Activated naive CD4-positive, alpha-beta T cell treated with anti-CD3 and anti-CD28 coated beads for 36 hours (primary cell): Measurements from ENCODE around the gene MAGI2. TPM values are rescaled to one million over a fixed set of nuclear protein-coding genes. Genes with fewer than 3 reads are reported as not detected.

Experiments used
- CTCF ChIA-PET: fragments of 350-600 bp; sonication (Branson Sonifier 250); formaldehyde crosslinking; loops from one replicate; lab custom pipeline; 2021; ENCODE audit warnings: antibody characterized with exemption; lab: Charles Lee
- DNase-seq: peaks from one replicate; pipeline ENCODE4 v3.0.0-alpha.2; 2020
- H3K27ac Mint-ChIP-seq: one replicate; pipeline ENCODE4 v1.8.0; 2021; ENCODE audit warnings: mild to moderate bottlenecking, mixed read lengths
- H3K27me3 Mint-ChIP-seq: one replicate; pipeline ENCODE4 v1.8.0; 2021; ENCODE audit warnings: low read depth, mixed read lengths
- H3K36me3 Mint-ChIP-seq: one replicate; pipeline ENCODE4 v1.8.0; 2021; ENCODE audit warnings: low read depth, mixed read lengths
- H3K4me1 Mint-ChIP-seq: one replicate; pipeline ENCODE4 v1.8.0; 2021; ENCODE audit warnings: low read depth, mixed read lengths
- H3K4me3 Mint-ChIP-seq: one replicate; pipeline ENCODE4 v1.8.0; 2021; ENCODE audit warnings: mild to moderate bottlenecking, moderate library complexity, mixed read lengths
- H3K9me3 Mint-ChIP-seq: one replicate; pipeline ENCODE4 v1.8.0; 2021; ENCODE audit warnings: mixed read lengths
- intact Hi-C: fragments of 100-400 bp; cut with micrococcal nuclease; formaldehyde crosslinking; loops from one replicate; pipeline ENCODE4 v1.15.1; 2023
- total RNA-seq, 2 experiments: library from RNA; stranded (reverse); gene quantifications; one replicate each; pipeline ENCODE4 v1.2.3, GENCODE V29; 2021

MAGI2 gene
- total RNA-seq, 2 experiments from 2014 or later = 0.07 to 0.19 TPM

- Mint-ChIP-seq H3K9me3 (no peaks in the 10 kb centered on the region), H3K4me1 (peaks cover 1% of the 10 kb centered on the region), H3K4me3 (no peak overlapping the region), H3K36me3 (no peaks in the 10 kb centered on the region), H3K27me3 (peaks cover 6% of the 10 kb centered on the region), H3K27ac (no peak overlapping the region)
- no peak for DNase-seq
- intact Hi-C loops = no loop called here
- CTCF ChIA-PET = no interaction called here
Measured at GRCh38 chr7:78768859-78769258, 684.6 kb downstream of the MAGI2 start.

DNA sequence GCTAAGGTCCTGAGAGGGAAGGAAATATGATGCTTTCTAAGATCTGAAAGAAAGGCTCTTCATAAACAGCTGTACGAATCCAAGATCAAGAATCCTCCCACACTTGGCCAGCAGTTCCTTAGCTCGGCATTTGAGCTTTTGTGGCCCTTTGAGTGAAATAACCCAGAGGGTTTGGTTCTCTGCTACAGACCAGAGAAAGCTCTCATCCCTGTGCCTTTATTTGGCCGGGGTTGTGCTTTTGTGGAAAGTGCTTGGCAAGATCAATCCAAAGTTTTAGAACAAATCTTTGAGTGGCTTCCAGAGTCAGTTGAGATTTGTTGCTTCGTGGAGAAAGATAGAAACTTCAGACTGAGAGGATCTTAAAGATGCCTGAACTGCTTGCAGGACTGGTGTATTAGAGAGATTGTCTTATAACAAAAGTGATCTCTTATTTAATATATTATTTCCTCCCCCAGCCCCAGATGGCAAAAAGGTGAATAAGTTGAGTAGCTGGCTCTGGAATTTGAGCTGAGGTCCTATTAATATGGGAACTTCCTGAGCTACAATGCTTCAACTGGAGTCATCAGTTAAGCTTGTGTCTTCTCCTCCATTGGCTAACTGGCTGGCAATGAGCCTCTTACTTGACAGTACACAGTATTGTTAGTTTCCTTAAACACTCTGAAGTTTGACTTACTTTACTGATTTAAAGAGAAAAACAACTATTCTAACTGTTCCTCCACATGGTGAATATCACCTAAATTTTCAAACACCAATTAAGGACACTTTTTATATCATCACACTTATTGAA, 687.3 kb downstream of the MAGI2 start:
- DNase-seq = no peak
- intact Hi-C loops = no loop called here
- Mint-ChIP-seq H3K27ac (no peak overlapping the region), H3K9me3 (no peaks in the 10 kb centered on the region), H3K36me3 (no peaks in the 10 kb centered on the region), H3K27me3 (peaks cover 2% of the 10 kb centered on the region), H3K4me1 (peaks cover 1% of the 10 kb centered on the region), H3K4me3 (no peak overlapping the region)
- CTCF ChIA-PET = no interaction called here

- Mint-ChIP-seq H3K27ac (no peak overlapping the region), H3K27me3 (no peaks in the 10 kb centered on the region), H3K9me3 (no peaks in the 10 kb centered on the region), H3K4me3 (no peak overlapping the region), H3K4me1 (no peaks in the 10 kb centered on the region), H3K36me3 (no peaks in the 10 kb centered on the region)
- intact Hi-C loops = no loop called here
- CTCF ChIA-PET = interaction anchor here (1.2 kb wide), 1 partner anchor 20 kb away, joined by 3 read pairs; no protein-coding TSS in a partner anchor
- DNase-seq = no peak
Measured at GRCh38 chr7:78764571-78764970, 688.9 kb downstream of the MAGI2 start.

DNA sequence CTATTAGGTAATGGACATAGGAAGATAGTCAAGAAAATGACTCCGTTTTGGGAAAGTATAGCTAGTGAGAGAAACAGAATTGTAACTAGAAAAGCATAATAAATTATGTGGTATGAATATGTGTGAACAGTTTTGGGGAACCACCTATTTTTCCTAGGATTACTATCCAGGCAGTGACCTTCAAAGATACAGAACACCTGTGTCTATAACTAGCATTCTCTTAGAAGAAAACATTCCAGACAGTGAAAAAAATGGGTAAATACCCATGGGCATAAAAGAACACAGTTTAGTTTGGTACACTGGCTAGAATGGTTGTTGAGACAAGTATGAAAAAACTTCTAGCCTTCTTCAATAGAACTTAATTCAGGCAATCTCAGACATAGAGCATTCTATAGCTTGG, 690.8 kb downstream of the MAGI2 start:
- Mint-ChIP-seq H3K27me3 (no peaks in the 10 kb centered on the region), H3K4me3 (no peak overlapping the region), H3K36me3 (no peaks in the 10 kb centered on the region), H3K27ac (no peak overlapping the region), H3K9me3 (no peaks in the 10 kb centered on the region), H3K4me1 (no peaks in the 10 kb centered on the region)
- no peak for DNase-seq
- CTCF ChIA-PET = no interaction called here
- intact Hi-C loops = no loop called here

- no peaks in the 10 kb centered on the region for H3K9me3 Mint-ChIP-seq
- no peak overlapping the region for H3K4me3 Mint-ChIP-seq
- no peaks in the 10 kb centered on the region for H3K27me3 Mint-ChIP-seq
- intact Hi-C loops = no loop called here
- no peak for DNase-seq
- CTCF ChIA-PET = no interaction called here
- no peaks in the 10 kb centered on the region for H3K4me1 Mint-ChIP-seq
- H3K36me3 Mint-ChIP-seq = no peaks in the 10 kb centered on the region
- H3K27ac Mint-ChIP-seq = no peak overlapping the region
Measured at GRCh38 chr7:78760620-78761355, 692.7 kb downstream of the MAGI2 start.

DNA sequence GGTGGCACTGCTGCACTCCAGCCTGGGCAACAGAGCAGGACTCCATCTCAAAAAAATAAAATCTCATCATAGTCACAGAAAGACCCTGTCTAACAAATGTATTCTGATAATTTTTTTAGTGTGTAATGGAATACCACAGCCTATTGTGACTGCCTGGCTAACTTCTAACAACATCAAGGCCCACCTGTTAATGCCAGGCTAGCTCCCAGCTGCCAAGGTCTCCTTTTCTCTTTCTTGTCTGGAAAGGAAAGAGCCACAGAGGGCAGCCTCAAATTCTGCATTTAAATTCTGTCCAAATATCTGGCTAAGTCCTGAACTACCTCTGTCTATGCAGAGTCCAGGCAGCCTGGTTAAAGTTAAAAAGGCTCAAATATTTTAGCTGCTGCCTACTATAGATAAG, 700.9 kb downstream of the MAGI2 start:
- no peaks in the 10 kb centered on the region for H3K36me3 Mint-ChIP-seq
- peaks cover 2% of the 10 kb centered on the region for H3K9me3 Mint-ChIP-seq
- no peaks in the 10 kb centered on the region for H3K4me1 Mint-ChIP-seq
- intact Hi-C loops = no loop called here
- no peaks in the 10 kb centered on the region for H3K27me3 Mint-ChIP-seq
- H3K4me3 Mint-ChIP-seq = no peak overlapping the region
- CTCF ChIA-PET = no interaction called here
- H3K27ac Mint-ChIP-seq = no peak overlapping the region
- no peak for DNase-seq

DNA sequence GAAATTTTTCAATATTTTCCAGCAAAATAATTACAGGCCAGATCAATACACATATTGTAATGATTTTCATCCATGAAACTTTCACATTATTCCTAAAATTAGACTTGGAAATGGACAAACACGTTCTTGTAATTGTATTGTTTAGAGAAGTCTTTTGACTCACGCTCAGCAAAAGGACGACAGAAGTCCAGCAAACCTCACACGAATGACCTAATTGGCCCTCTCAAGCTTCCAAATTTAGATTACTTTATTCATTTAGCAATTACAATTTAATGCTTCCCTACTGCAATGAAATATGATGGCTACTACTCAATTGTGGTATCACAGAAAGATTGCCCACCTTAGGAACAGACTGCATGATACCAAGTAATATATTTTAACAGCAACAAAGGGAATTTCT, 702.2 kb downstream of the MAGI2 start:
- intact Hi-C loops = no loop called here
- CTCF ChIA-PET = no interaction called here
- Mint-ChIP-seq H3K27ac (no peak overlapping the region), H3K27me3 (no peaks in the 10 kb centered on the region), H3K36me3 (no peaks in the 10 kb centered on the region), H3K4me3 (no peak overlapping the region), H3K4me1 (no peaks in the 10 kb centered on the region), H3K9me3 (peaks cover 2% of the 10 kb centered on the region)
- DNase-seq = no peak

DNA sequence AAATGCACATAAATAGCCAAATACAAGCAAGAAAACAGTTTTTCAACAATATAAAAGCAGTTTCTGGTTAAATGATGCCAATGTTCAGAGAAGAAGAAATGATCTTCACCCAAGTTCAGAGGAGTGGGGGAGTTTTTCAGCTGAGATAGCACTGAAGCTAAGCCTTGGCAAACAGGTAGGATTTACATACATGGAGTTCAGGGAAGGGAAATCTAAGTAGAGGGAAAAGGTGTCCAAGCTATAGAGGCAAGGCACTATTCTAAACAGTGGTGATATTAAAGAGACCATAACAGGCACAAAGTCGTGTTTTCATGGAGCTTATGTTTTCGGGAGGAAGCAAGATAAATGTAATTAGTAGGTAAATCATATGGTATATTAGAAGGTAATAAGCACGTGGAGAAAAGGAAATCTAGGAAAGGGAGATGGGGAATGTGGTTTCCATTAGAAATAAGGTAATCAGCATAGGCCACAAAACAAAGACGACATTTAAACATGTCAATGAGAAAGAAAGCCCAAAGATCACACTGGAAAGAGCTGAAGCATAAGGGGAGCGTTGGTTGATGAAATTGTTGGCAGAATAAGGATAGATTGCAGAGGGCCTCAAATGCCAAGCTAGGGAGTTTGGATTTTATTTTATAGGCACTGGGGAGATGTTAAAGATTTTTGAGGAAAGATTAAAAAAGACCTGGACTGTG, 704.3 kb downstream of the MAGI2 start:
- H3K27ac Mint-ChIP-seq = no peak overlapping the region
- H3K4me3 Mint-ChIP-seq = no peak overlapping the region
- H3K9me3 Mint-ChIP-seq = peaks cover 5% of the 10 kb centered on the region
- no peaks in the 10 kb centered on the region for H3K4me1 Mint-ChIP-seq
- H3K27me3 Mint-ChIP-seq = no peaks in the 10 kb centered on the region
- no peaks in the 10 kb centered on the region for H3K36me3 Mint-ChIP-seq
- DNase-seq = no peak
- CTCF ChIA-PET = no interaction called here
- intact Hi-C loops = no loop called here

DNA sequence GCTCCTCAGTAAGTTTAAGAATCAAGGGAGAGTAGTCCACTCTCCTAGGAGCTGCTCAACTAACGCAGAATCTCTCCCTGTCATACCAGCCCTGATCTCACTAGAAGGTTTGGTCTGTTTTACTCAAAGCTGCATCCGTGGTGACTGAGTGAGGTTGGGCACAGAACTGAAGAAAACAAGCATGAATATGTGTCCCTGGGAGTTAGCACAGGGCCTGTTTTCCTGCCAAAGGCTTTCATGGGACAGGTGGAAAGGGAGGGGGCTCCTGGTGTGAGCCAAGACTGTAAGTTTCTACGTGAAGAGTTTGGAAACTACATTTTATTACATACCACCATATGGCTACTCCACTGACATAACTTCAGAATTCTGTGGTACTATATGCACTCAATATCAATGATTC, 705.9 kb downstream of the MAGI2 start:
- intact Hi-C loops = no loop called here
- no peaks in the 10 kb centered on the region for H3K36me3 Mint-ChIP-seq
- H3K27me3 Mint-ChIP-seq = no peaks in the 10 kb centered on the region
- DNase-seq = no peak
- CTCF ChIA-PET = no interaction called here
- no peak overlapping the region for H3K4me3 Mint-ChIP-seq
- no peaks in the 10 kb centered on the region for H3K4me1 Mint-ChIP-seq
- peaks cover 2% of the 10 kb centered on the region for H3K9me3 Mint-ChIP-seq
- no peak overlapping the region for H3K27ac Mint-ChIP-seq

DNA sequence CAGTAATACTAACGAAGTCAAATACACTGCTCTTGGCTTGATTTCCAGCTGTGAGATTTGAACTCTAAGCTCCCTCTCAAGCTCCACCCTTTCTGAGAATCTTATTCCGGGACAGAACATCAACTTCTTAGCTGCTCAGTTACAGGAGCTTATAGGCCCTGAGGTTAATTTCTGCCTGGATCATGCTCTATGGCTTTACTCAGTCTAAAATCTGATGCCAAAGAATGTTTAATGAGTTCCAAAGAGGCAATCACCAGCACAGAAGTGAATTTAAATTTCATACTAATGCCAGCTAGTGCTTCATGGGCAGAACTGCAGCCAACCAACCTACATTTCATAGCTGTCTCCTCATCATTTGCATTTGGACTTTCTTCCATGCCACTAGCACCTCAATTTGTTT, 707.2 kb downstream of the MAGI2 start:
- no peak overlapping the region for H3K4me3 Mint-ChIP-seq
- no peaks in the 10 kb centered on the region for H3K4me1 Mint-ChIP-seq
- intact Hi-C loops = no loop called here
- no peak for DNase-seq
- CTCF ChIA-PET = no interaction called here
- no peaks in the 10 kb centered on the region for H3K36me3 Mint-ChIP-seq
- no peak overlapping the region for H3K27ac Mint-ChIP-seq
- no peaks in the 10 kb centered on the region for H3K27me3 Mint-ChIP-seq
- peaks cover 4% of the 10 kb centered on the region for H3K9me3 Mint-ChIP-seq

DNA sequence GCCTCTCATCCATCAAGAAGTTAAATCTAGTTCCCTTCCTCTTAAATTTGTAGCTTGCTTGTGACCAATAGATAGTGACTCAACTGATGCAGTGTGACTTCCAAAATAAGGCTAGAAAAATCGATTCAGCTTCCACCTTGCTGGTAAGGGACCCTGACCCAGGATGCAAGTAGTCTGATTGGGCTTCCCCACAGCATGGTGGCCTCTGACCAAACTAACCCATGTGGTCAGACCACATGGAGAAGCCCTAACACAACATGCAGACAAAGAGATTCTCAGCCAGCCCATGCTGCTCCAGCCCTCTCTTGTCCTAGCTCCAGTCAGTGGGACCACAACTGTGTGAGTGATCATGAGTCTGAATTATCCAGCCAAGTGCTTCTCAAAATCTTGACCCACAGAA, 710.8 kb downstream of the MAGI2 start:
- H3K4me3 Mint-ChIP-seq = no peak overlapping the region
- DNase-seq = no peak
- no peaks in the 10 kb centered on the region for H3K36me3 Mint-ChIP-seq
- no peak overlapping the region for H3K27ac Mint-ChIP-seq
- H3K4me1 Mint-ChIP-seq = no peaks in the 10 kb centered on the region
- H3K27me3 Mint-ChIP-seq = no peaks in the 10 kb centered on the region
- CTCF ChIA-PET = no interaction called here
- H3K9me3 Mint-ChIP-seq = peaks cover 4% of the 10 kb centered on the region
- intact Hi-C loops = no loop called here

DNA sequence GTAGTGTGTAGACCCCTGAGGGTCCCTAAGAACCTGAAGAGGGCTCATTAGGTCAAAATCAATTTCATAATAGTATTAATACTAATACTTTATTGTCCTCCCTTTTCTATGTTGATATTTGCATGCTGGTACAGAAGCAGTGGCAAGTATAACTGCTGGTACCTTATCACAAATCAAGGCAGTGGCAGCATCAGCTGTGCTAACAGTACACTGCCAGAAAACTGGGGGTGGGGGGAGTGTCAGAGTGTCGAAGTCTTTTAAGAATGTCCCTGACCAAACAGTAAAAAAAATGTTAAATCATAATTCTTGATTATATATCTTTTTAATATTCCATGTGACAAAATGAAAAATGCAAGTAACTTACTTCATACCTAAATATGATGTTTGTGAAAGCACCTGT, 716.9 kb downstream of the MAGI2 start:
- Mint-ChIP-seq H3K27me3 (no peaks in the 10 kb centered on the region), H3K27ac (no peak overlapping the region), H3K4me1 (no peaks in the 10 kb centered on the region), H3K36me3 (no peaks in the 10 kb centered on the region), H3K9me3 (no peaks in the 10 kb centered on the region), H3K4me3 (no peak overlapping the region)
- CTCF ChIA-PET = interaction anchor here (0.6 kb wide), 1 partner anchor 10 kb away, joined by 3 read pairs; no protein-coding TSS in a partner anchor
- intact Hi-C loops = no loop called here
- DNase-seq = no peak
